ENCODE measurements around the gene SPOCK3.

DNA sequence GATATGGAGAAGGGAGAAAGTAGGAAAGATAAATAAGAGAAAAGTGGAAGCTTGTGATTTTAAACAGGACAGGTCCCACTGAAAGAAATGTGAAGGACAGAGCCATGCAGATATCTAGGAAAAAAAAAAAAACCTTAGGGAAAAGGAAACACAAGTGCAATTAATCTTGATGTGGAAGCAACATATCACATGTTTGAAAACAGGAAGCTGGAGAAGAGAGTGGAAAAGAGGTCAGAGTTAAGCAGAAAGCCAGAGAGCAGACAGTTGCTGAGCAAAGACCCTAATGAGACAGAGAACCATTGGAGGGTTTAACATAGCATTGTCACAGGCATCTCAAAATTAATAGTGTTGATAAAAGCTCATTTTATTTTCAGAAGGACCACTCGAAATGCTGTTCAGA, 89.7 kb downstream of the SPOCK3 start:
- TF ChIP-seq GABPB1 (CRISPR knock-in tag; IDR thresholded peaks at IDR 0.05) (no peak), SP1 (CRISPR knock-in tag; conservative IDR thresholded peaks at IDR 0.05) (no peak), ATF1 (CRISPR knock-in tag; IDR thresholded peaks at IDR 0.05) (no peak), CTCF (IDR thresholded peaks at IDR 0.05) (no peak), NFE2L1 (CRISPR knock-in tag; IDR thresholded peaks at IDR 0.05) (no peak), NR1H2 (CRISPR knock-in tag; IDR thresholded peaks at IDR 0.05) (no peak), USF2 (CRISPR knock-in tag; IDR thresholded peaks at IDR 0.05) (no peak), CBFB (CRISPR knock-in tag; IDR thresholded peaks at IDR 0.05; ENCODE audit: low read depth) (no peak), TEAD4 (CRISPR knock-in tag; IDR thresholded peaks at IDR 0.05) (no peak)
- TF ChIP-seq, protein P1, sequence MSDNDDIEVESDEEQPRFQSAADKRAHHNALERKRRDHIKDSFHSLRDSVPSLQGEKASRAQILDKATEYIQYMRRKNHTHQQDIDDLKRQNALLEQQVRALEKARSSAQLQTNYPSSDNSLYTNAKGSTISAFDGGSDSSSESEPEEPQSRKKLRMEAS (CRISPR knock-in tag; IDR thresholded peaks at IDR 0.05) = no peak

Data from WTC11 (cell line).